Measurements from ENCODE around the gene MIPEP. TPM values are rescaled to one million over a fixed set of nuclear protein-coding genes. Genes with fewer than 3 reads are reported as not detected.

The MIPEP gene
- total RNA-seq, 1 donor from 2014 or later: 12.0 TPM

- DNase-seq (ENCODE audit: low spot score): no peak
These were observed 33.8 kb downstream of the MIPEP start for GRCh38 chr13:23855360-23855759.

GRCh38 chr13:23852351-23852750, 36.8 kb downstream of the MIPEP start:
- DNase-seq (ENCODE audit: low spot score) (no peak), ATAC-seq (no peak)

More at GRCh38 chr13:23855360-23855759, 33.8 kb downstream of the MIPEP start:
- ATAC-seq: no peak

GRCh38 chr13:23851106-23851505, 38.1 kb downstream of the MIPEP start:
- DNase-seq (ENCODE audit: low spot score) (no peak), ATAC-seq (no peak)

GRCh38 chr13:23850134-23850533, 39.1 kb downstream of the MIPEP start:
- DNase-seq (ENCODE audit: low spot score): no peak
- ATAC-seq: no peak

- ATAC-seq: no peak
These were observed 39.5 kb downstream of the MIPEP start for GRCh38 chr13:23849670-23850069.

GRCh38 chr13:23848646-23849141, 40.5 kb downstream of the MIPEP start:
- ATAC-seq (no peak), DNase-seq (ENCODE audit: low spot score) (no peak)

More at GRCh38 chr13:23849670-23850069, 39.5 kb downstream of the MIPEP start:
- no peak for DNase-seq (ENCODE audit: low spot score)

- DNase-seq (ENCODE audit: low spot score) (no peak), ATAC-seq (no peak)
These were observed 41.2 kb downstream of the MIPEP start for GRCh38 chr13:23848019-23848418.

- ATAC-seq: no peak
- no peak for DNase-seq (ENCODE audit: low spot score)
These were observed 41.7 kb downstream of the MIPEP start for GRCh38 chr13:23847497-23847896.

- no peak for DNase-seq (ENCODE audit: low spot score)
- no peak for ATAC-seq
These were observed 44.0 kb downstream of the MIPEP start for GRCh38 chr13:23845105-23845725.

GRCh38 chr13:23844132-23844531, 45.1 kb downstream of the MIPEP start:
- DNase-seq (ENCODE audit: low spot score) (no peak), ATAC-seq (no peak)

- ATAC-seq (no peak), DNase-seq (ENCODE audit: low spot score) (no peak)
These were observed 45.8 kb downstream of the MIPEP start for GRCh38 chr13:23843436-23843835.

GRCh38 chr13:23842406-23842805, 46.8 kb downstream of the MIPEP start:
- no peak for DNase-seq (ENCODE audit: low spot score)

GRCh38 chr13:23833733-23834611, 55.2 kb downstream of the MIPEP start:
- DNase-seq (ENCODE audit: low spot score) (no peak), ATAC-seq (no peak)

More at GRCh38 chr13:23842406-23842805, 46.8 kb downstream of the MIPEP start:
- ATAC-seq: no peak

GRCh38 chr13:23828866-23829265, 60.3 kb downstream of the MIPEP start:
- no peak for ATAC-seq
- no peak for DNase-seq (ENCODE audit: low spot score)

GRCh38 chr13:23828086-23828485, 61.1 kb downstream of the MIPEP start:
- DNase-seq (ENCODE audit: low spot score): no peak
- ATAC-seq: no peak

GRCh38 chr13:23825179-23825578, 64.0 kb downstream of the MIPEP start:
- ATAC-seq: no peak
- DNase-seq (ENCODE audit: low spot score): no peak

- no peak for ATAC-seq
- no peak for DNase-seq (ENCODE audit: low spot score)
These were observed 64.8 kb downstream of the MIPEP start for GRCh38 chr13:23824371-23824770.

- ATAC-seq: no peak
- DNase-seq (ENCODE audit: low spot score): no peak
These were observed 66.9 kb downstream of the MIPEP start for GRCh38 chr13:23822252-23822824.

GRCh38 chr13:23820530-23820929, 68.7 kb downstream of the MIPEP start:
- DNase-seq (ENCODE audit: low spot score) (no peak), ATAC-seq (no peak)

- ATAC-seq: no peak
These were observed 71.4 kb downstream of the MIPEP start for GRCh38 chr13:23817830-23818229.

GRCh38 chr13:23817136-23817535, 72.1 kb downstream of the MIPEP start:
- ATAC-seq (no peak), DNase-seq (ENCODE audit: low spot score) (no peak)

More at GRCh38 chr13:23817830-23818229, 71.4 kb downstream of the MIPEP start:
- no peak for DNase-seq (ENCODE audit: low spot score)

- DNase-seq (ENCODE audit: low spot score) (no peak), ATAC-seq (no peak)
These were observed 75.6 kb downstream of the MIPEP start for GRCh38 chr13:23813635-23814034.

Data from left lobe of liver (tissue), 2 donors.